Gastrocnemius medialis (tissue), 4 donors: ENCODE data around the gene FASTKD2.

ENCODE experiments used
- CTCF ChIP-seq, 5 experiments: fragments of 450-650 bp in 3 of 5; fragments of 200-600 bp in 2 of 5; sonication (generic) in 2 of 5; IDR thresholded peaks in 4 of 5; conservative IDR thresholded peaks in 1 of 5; 1 replicate in 4 of 5; 2 replicates in 1 of 5; pipeline ENCODE4 v1.5.1; 2016 to 2019; ENCODE audit warnings: antibody characterized with exemption in 5 of 5, mild to moderate bottlenecking in 3 of 5, moderate library complexity in 3 of 5
- POLR2A ChIP-seq, 2 donors: fragments of 450-650 bp; IDR thresholded peaks; one replicate each; pipeline ENCODE4 v1.6.1; 2017; ENCODE audit warnings: antibody characterized with exemption in 2 of 2, mild to moderate bottlenecking in 2 of 2, moderate library complexity in 2 of 2

GRCh38 chr2:206799083-206799482 is 33.7 kb downstream of the FASTKD2 start:
- TF ChIP-seq CTCF (IDR thresholded peaks at IDR 0.05 in 4 of 5, conservative IDR thresholded peaks at IDR 0.05 in 1 of 5), result no peak
- TF ChIP-seq POLR2A (IDR thresholded peaks at IDR 0.05), result no peak
